CD14-positive monocyte (primary cell): Measurements from ENCODE around the gene DOCK4. TPM values are rescaled to one million over a fixed set of nuclear protein-coding genes. Genes with fewer than 3 reads are reported as not detected.

Experiments used
- DNase-seq, 3 donors: peaks; one replicate each; pipeline ENCODE4 v3.0.0-alpha.2; 2011 to 2022
- H2AFZ ChIP-seq: 2 replicates; pipeline ENCODE4 v1.6.0; 2012; ENCODE audit warnings: mild to moderate bottlenecking, low read depth, low read length, inconsistent platforms; ENCODE audit not compliant: insufficient read depth, poor library complexity, severe bottlenecking
- H3K27ac ChIP-seq, 2 donors: 1 replicate in 1 of 2; 2 replicates in 1 of 2; pipeline ENCODE4 v1.5.1; 2012 to 2013; ENCODE audit warnings: low read length in 2 of 2, control low read depth in 1 of 2, inconsistent platforms in 1 of 2, low read depth in 1 of 2, mild to moderate bottlenecking in 1 of 2
- H3K27me3 ChIP-seq, 2 donors: one replicate each; pipeline versions ENCODE4 v1.6.0 to v1.6.1; 2011 to 2013; ENCODE audit warnings: low read length in 2 of 2; ENCODE audit not compliant: control insufficient read depth in 2 of 2, insufficient read depth in 2 of 2
- H3K36me3 ChIP-seq, 2 donors: replicated peaks in 1 of 2; 1 replicate in 1 of 2; 2 replicates in 1 of 2; pipeline versions ENCODE4 v1.5.1 to v1.6.1; 2012 to 2013; ENCODE audit warnings: low read length in 2 of 2, control low read depth in 1 of 2, inconsistent platforms in 1 of 2, mild to moderate bottlenecking in 1 of 2; ENCODE audit not compliant: insufficient read depth in 2 of 2, control insufficient read depth in 1 of 2
- H3K4me1 ChIP-seq, 2 donors: 1 replicate in 1 of 2; 2 replicates in 1 of 2; pipeline versions ENCODE4 v1.5.1 to v1.6.1; 2012 to 2013; ENCODE audit warnings: low read length in 2 of 2, control low read depth in 1 of 2, inconsistent platforms in 1 of 2, mild to moderate bottlenecking in 1 of 2, moderate library complexity in 1 of 2; ENCODE audit not compliant: insufficient read depth in 2 of 2, control insufficient read depth in 1 of 2
- H3K4me2 ChIP-seq: replicated peaks from 2 replicates; pipeline ENCODE3; 2012; ENCODE audit warnings: low read length, moderate library complexity, mild to moderate bottlenecking; ENCODE audit not compliant: poor library complexity, severe bottlenecking; ENCODE audit errors: extremely low read depth
- H3K4me3 ChIP-seq, 3 experiments: fragments of 200-600 bp in 1 of 3; sonication (generic) in 1 of 3; replicated peaks in 1 of 3; 1 replicate in 2 of 3; 2 replicates in 1 of 3; pipeline ENCODE4 v1.5.1; 2011 to 2013; ENCODE audit warnings: low read length in 3 of 3, mild to moderate bottlenecking in 3 of 3, control low read depth in 2 of 3, low read depth in 2 of 3, inconsistent platforms in 1 of 3, moderate library complexity in 1 of 3
- H3K79me2 ChIP-seq: 2 replicates; pipeline ENCODE4 v1.6.0; 2012; ENCODE audit warnings: mild to moderate bottlenecking, control low read depth, inconsistent platforms, low read length, moderate library complexity; ENCODE audit not compliant: insufficient read depth
- H3K9ac ChIP-seq: 2 replicates; pipeline ENCODE4 v1.6.0; 2017; ENCODE audit warnings: low read length, mild to moderate bottlenecking; ENCODE audit not compliant: insufficient read depth, poor library complexity, severe bottlenecking
- H3K9me3 ChIP-seq, 2 donors: replicated peaks in 1 of 2; 1 replicate in 1 of 2; 2 replicates in 1 of 2; pipeline versions ENCODE4 v1.5.1 to v1.6.1; 2012 to 2013; ENCODE audit warnings: low read length in 2 of 2, control low read depth in 1 of 2; ENCODE audit not compliant: control insufficient read depth in 1 of 2, insufficient read depth in 1 of 2
- H4K20me1 ChIP-seq: 2 replicates; pipeline ENCODE4 v1.6.0; 2012; ENCODE audit warnings: mild to moderate bottlenecking, low read length, control low read depth, moderate library complexity; ENCODE audit not compliant: insufficient read depth
- H3K27ac Mint-ChIP-seq, 7 donors: one replicate each; pipeline ENCODE4 v1.8.0; 2020; ENCODE audit warnings: mild to moderate bottlenecking in 7 of 7, mixed read lengths in 7 of 7, moderate library complexity in 6 of 7, inconsistent platforms in 2 of 7
- H3K27me3 Mint-ChIP-seq, 3 donors: one replicate each; pipeline ENCODE4 v1.8.0; 2021 to 2022; ENCODE audit warnings: low read depth in 3 of 3, mild to moderate bottlenecking in 3 of 3, mixed read lengths in 3 of 3, moderate library complexity in 3 of 3, inconsistent platforms in 1 of 3
- H3K36me3 Mint-ChIP-seq, 2 donors: one replicate each; pipeline ENCODE4 v1.8.0; 2020; ENCODE audit warnings: mixed read lengths in 2 of 2, inconsistent platforms in 1 of 2, mild to moderate bottlenecking in 1 of 2
- H3K4me1 Mint-ChIP-seq: one replicate; pipeline ENCODE4 v1.8.0; 2020; ENCODE audit warnings: mild to moderate bottlenecking, mixed read lengths
- H3K4me3 Mint-ChIP-seq, 2 donors: one replicate each; pipeline ENCODE4 v1.8.0; 2020; ENCODE audit warnings: mild to moderate bottlenecking in 2 of 2, mixed read lengths in 2 of 2, moderate library complexity in 1 of 2
- H3K9me3 Mint-ChIP-seq, 7 donors: one replicate each; pipeline ENCODE4 v1.8.0; 2020 to 2022; ENCODE audit warnings: mixed read lengths in 7 of 7, mild to moderate bottlenecking in 6 of 7, moderate library complexity in 6 of 7, inconsistent platforms in 2 of 7
- CTCF ChIP-seq: fragments of 200-600 bp; IDR thresholded peaks from one replicate; pipeline ENCODE4 v1.8.0; 2022; ENCODE audit warnings: antibody characterized with exemption, mild to moderate bottlenecking
- WGBS: methylation state at CpG from one replicate; pipeline ENCODE4 v1.1.5; 2013; ENCODE audit warnings: missing lambda C conversion rate; ENCODE audit not compliant: insufficient coverage; 5-methylcytosine and 5-hydroxymethylcytosine counted together
- intact Hi-C, 2 donors: fragments of 100-400 bp; cut with micrococcal nuclease; formaldehyde crosslinking; loops; one replicate each; pipeline versions ENCODE4 v1.15.0 to v1.15.1; 2023
- polyA plus RNA-seq, 3 donors: library from polyadenylated mRNA; depleted of rRNA in 1 of 3; unstranded in 2 of 3; stranded (reverse) in 1 of 3; fragments of 300-500 nt in 2 of 3; fragments of >200 nt in 1 of 3; fragmentation: Illumina TruSeq in 2 of 3; gene quantifications; 1 replicate in 2 of 3; 2 replicates in 1 of 3; pipeline ENCODE4 v1.2.3, GENCODE V29; 2012 to 2021

The DOCK4 gene
- polyA plus RNA-seq, 3 donors, result 1.3 to 5.0 (median 2.7) TPM

GRCh38 chr7:112238330-112238729, 32.1 kb upstream of the DOCK4 start:
- no peak overlapping the region for H3K27ac Mint-ChIP-seq
- intact Hi-C loops, result no loop called here
- TF ChIP-seq CTCF, result no peak
- Histone ChIP-seq H2AFZ (no peak overlapping the region), H3K4me2 (no peak overlapping the region), H3K9ac (no peak overlapping the region), H3K9me3 (peaks cover 0 to 14% of the 10 kb centered on the region in 2 donors), H3K27me3 (no peaks in the 10 kb centered on the region), H3K36me3 (no peaks in the 10 kb centered on the region), H4K20me1 (peaks cover 14% of the 10 kb centered on the region), H3K4me3 (no peak overlapping the region), H3K79me2 (peaks cover 4% of the 10 kb centered on the region), H3K4me1 (no peaks in the 10 kb centered on the region), H3K27ac (no peak overlapping the region)
- H3K9me3 Mint-ChIP-seq, result peaks cover 5 to 19% (median 10%) of the 10 kb centered on the region in 7 donors
- H3K4me1 Mint-ChIP-seq, result no peaks in the 10 kb centered on the region
- no peaks in the 10 kb centered on the region for H3K27me3 Mint-ChIP-seq
- no peak overlapping the region for H3K4me3 Mint-ChIP-seq
- no CpG with 5 or more reads among the region's 3 CpGs for WGBS
- DNase-seq, result no peak
- peaks cover 1 to 7% of the 10 kb centered on the region in 2 donors for H3K36me3 Mint-ChIP-seq

GRCh38 chr7:112236597-112236996, 30.4 kb upstream of the DOCK4 start:
- no peak overlapping the region for H3K27ac ChIP-seq
- no peak overlapping the region for H3K9ac ChIP-seq
- H3K4me3 ChIP-seq, result no peak overlapping the region
- H3K9me3 ChIP-seq, result peaks cover 0 to 14% of the 10 kb centered on the region in 2 donors
- TF ChIP-seq CTCF, result no peak
- peaks cover 4% of the 10 kb centered on the region for H3K79me2 ChIP-seq
- intact Hi-C loops, result no loop called here
- peaks cover 1 to 7% of the 10 kb centered on the region in 2 donors for H3K36me3 Mint-ChIP-seq
- no peaks in the 10 kb centered on the region for H3K36me3 ChIP-seq
- H3K4me1 ChIP-seq, result no peaks in the 10 kb centered on the region
- no peak overlapping the region for H3K4me3 Mint-ChIP-seq
- peaks cover 27% of the 10 kb centered on the region for H4K20me1 ChIP-seq
- no peak overlapping the region for H3K27ac Mint-ChIP-seq
- no CpG with 5 or more reads among the region's 2 CpGs for WGBS
- peaks cover 5 to 17% (median 10%) of the 10 kb centered on the region in 7 donors for H3K9me3 Mint-ChIP-seq
- no peak for DNase-seq
- no peaks in the 10 kb centered on the region for H3K27me3 ChIP-seq
- peaks cover 0 to 1% (median 0%) of the 10 kb centered on the region in 3 donors for H3K27me3 Mint-ChIP-seq
- peaks cover 1% of the 10 kb centered on the region for H3K4me1 Mint-ChIP-seq
- no peak overlapping the region for H3K4me2 ChIP-seq
- no peak overlapping the region for H2AFZ ChIP-seq
